AG09319 (cell line): ENCODE measurements around the gene PIAS1.

Source experiments
- DNase-seq: peaks from one replicate; pipeline ENCODE4 v3.0.0-alpha.2; 2010; ENCODE audit warnings: low read depth; ENCODE audit errors: extremely low read depth
- CTCF ChIP-seq: IDR thresholded peaks from 2 replicates; pipeline ENCODE4 v1.5.1; 2011; ENCODE audit warnings: low read depth, mild to moderate bottlenecking, inconsistent platforms, low read length, moderate library complexity

Gene PIAS1

DNA sequence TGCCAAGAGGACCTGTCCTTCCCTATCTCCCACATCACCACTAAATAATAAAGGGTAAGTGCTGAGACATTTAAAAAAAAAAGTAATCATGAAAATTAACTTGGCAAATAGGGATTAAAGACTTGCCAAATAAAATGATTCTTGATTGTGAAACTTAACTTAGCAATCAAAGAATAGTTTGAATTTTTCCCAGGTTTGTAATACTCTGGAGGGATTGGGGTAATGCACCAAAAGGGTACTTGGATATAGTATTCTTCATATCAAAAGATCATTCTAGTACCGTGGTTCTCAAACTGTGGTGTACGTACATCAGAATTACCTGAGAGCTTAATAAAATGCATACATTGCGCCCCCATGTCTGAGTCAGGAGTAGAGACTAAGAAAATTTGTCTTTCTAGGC, 122.5 kb downstream of the PIAS1 start:
- DNase-seq = no peak
- no peak for TF ChIP-seq CTCF

GRCh38 chr15:68177742-68178141, 123.6 kb downstream of the PIAS1 start:
- no peak for DNase-seq
- TF ChIP-seq CTCF = no peak

DNA sequence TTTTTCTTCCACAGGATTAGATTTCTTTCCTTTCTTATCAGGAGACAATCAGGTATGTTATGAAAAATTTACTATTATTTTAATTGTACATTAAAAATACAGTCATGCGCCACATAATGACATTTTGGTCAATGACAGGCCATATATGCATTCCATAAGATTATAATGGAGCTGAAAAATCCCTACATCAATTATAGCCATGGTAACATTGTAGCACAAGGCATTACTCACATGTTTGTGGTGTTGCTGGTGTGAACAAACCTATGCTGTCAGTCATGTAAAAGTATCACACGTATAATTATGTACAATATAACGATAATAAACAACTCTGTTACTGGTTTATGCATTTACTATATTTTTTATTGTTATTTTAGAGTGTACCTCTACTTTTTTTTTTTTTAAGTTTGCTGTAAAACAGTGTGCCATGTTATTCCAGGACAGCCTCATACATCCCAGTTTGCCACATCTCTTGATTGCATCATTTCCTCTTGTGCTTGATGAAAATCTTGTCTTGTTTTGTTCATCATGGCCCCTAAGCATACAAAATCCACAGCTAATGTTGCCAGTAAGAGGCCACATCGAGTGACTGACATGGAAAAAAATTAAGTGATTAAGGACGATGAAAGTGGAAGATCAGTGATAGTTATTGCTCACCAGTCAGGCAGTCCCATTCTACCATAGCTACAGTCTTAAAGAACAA, 129.7 kb downstream of the PIAS1 start:
- no peak for TF ChIP-seq CTCF
- DNase-seq = no peak

DNA sequence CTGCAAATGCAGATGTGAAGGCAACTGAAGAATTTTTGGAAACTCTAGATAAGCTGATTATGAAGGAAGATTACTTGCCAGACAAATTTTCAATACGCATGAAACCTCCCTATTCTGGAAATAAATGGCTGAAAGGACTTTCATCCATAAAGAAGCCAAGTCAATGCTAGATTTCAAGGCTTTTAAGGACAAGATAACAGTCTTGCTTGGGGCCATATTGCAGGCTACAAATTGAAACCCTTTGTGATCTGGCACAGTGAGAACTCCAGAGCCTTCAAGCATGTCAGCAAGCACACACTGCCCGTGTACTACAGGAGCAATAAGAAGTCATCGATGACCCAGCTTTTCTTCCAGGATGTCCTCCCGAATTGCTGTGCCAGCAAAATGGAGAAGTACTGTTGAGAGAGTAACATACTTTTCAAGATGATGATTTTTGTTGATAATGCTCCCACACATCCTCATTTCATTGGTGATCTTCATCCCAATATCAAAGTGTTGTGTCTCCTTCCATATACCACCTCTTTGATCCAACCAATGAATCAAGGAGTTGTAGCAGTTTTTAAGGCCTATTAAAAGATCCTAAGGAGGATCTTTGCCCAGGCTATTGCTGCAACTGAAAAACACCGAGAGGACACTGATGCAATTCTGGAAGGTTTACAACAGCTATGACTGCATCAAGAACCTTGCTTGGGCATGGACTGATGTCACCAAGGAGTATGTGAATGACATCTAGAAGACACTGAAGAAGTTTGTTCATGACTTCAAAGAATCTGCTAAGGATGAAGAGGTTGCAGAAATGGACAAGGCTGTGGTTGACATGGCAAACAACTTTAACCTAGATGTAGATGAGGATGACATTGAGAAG, 130.7 kb downstream of the PIAS1 start:
- no peak for DNase-seq
- TF ChIP-seq CTCF = no peak

GRCh38 chr15:68186671-68187397, 132.7 kb downstream of the PIAS1 start:
- peak; percentile 3; the same call in 1 of the 2 replicates for TF ChIP-seq CTCF
- DNase-seq = no peak

DNA sequence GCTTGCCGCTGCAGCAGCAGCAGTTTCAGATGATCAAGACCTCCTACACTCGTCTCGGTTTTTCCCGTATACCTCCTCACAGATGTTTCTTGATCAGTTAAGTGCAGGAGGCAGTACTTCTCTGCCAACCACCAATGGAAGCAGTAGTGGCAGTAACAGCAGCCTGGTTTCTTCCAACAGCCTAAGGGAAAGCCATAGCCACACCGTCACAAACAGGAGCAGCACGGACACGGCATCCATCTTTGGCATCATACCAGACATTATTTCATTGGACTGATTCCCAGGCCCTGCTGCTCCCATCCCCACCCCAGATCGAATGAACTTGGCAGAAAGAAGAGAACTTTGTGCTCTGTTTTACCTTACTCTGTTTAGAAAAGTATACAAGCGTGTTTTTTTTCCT, 133.4 kb downstream of the PIAS1 start:
- DNase-seq = peak; percentile 72
- no peak for TF ChIP-seq CTCF
